Daoy (cell line): ENCODE data around the gene TOM1L2. TPM values are rescaled to one million over a fixed set of nuclear protein-coding genes. Genes with fewer than 3 reads are reported as not detected.
"Not testable (repeated sequence)": the region's sequence is repeated elsewhere in the genome, so short reads cannot be mapped to it uniquely, and the experiment has no call there.

Experiments used
- DNase-seq: peaks from one replicate; pipeline ENCODE4 v3.0.0-alpha.2; 2015; ENCODE audit warnings: low read depth
- total RNA-seq: library from RNA; depleted of rRNA; stranded (reverse); fragments of >200 nt; shearing (Covaris generic); gene quantifications from 2 replicates; pipeline ENCODE4 v1.2.3, GENCODE V29; 2014

Gene TOM1L2
- total RNA-seq, 1 experiment from 2014 or later: 14.9 TPM

- DNase-seq: no peak
Observed at GRCh38 chr17:17943281-17943984, 28.8 kb downstream of the TOM1L2 start.

- peak; percentile 49 for DNase-seq
Observed at GRCh38 chr17:17942846-17943245, 29.4 kb downstream of the TOM1L2 start.

- DNase-seq: no peak
Observed at GRCh38 chr17:17941015-17941414, 31.2 kb downstream of the TOM1L2 start.

GRCh38 chr17:17940441-17940911 is 31.7 kb downstream of the TOM1L2 start:
- DNase-seq: peak; percentile 75

- not testable (repeated sequence) for DNase-seq
Observed at GRCh38 chr17:17939941-17940340, 32.3 kb downstream of the TOM1L2 start.

- no peak for DNase-seq
Observed at GRCh38 chr17:17938388-17939107, 33.7 kb downstream of the TOM1L2 start.

- no peak for DNase-seq
Observed at GRCh38 chr17:17937958-17938357, 34.2 kb downstream of the TOM1L2 start.

- peak; percentile 40 for DNase-seq
Observed at GRCh38 chr17:17937201-17937853, 34.9 kb downstream of the TOM1L2 start.

- DNase-seq: peak; percentile 73
Observed at GRCh38 chr17:17935321-17936271, 36.6 kb downstream of the TOM1L2 start.

- no peak for DNase-seq
Observed at GRCh38 chr17:17934806-17935205, 37.4 kb downstream of the TOM1L2 start.

- DNase-seq: no peak
Observed at GRCh38 chr17:17934214-17934613, 38.0 kb downstream of the TOM1L2 start.

- DNase-seq: peak; percentile 72
Observed at GRCh38 chr17:17933775-17934174, 38.4 kb downstream of the TOM1L2 start.

GRCh38 chr17:17931159-17931558 is 41.0 kb downstream of the TOM1L2 start:
- no peak for DNase-seq

- no peak for DNase-seq
Observed at GRCh38 chr17:17930674-17931073, 41.5 kb downstream of the TOM1L2 start.

GRCh38 chr17:17929655-17930380 is 42.4 kb downstream of the TOM1L2 start:
- DNase-seq: no peak

- DNase-seq: no peak
Observed at GRCh38 chr17:17928398-17929287, 43.6 kb downstream of the TOM1L2 start.

- DNase-seq: no peak
Observed at GRCh38 chr17:17926840-17927449, 45.3 kb downstream of the TOM1L2 start.

GRCh38 chr17:17926036-17926435 is 46.2 kb downstream of the TOM1L2 start:
- DNase-seq: no peak

GRCh38 chr17:17924857-17925250 is 47.3 kb downstream of the TOM1L2 start:
- no peak for DNase-seq
